ENCODE results near the gene PTPRN. TPM values are rescaled to one million over a fixed set of nuclear protein-coding genes. Genes with fewer than 3 reads are reported as not detected.
A peak's percentile ranks its signal among the peaks of the same experiment; 100 is the strongest.

PTPRN gene
- polyA plus RNA-seq, 2 of the 4 experiments (the other 2 are of a cell fraction), result 0.44 to 1.1 TPM

GRCh38 chr2:219252900-219253752 lies 56.1 kb downstream of the PTPRN start, which contains the start of gene TUBA4B:
Gene TUBA4B, plus strand, starts transcription at chr2:219253243. Its CDS starts 165 bp downstream, at chr2:219253408.
- WGBS (ENCODE audit: missing lambda C conversion rate), result under 1% methylated on average over 30 of the region's 49 CpGs
- CTCF ChIA-PET, result interaction anchor here (0.6 to 12.6 kb wide), 13 partner anchors 10 to 277 kb away, joined by 3 to 241 read pairs (median 4); partner anchors contain the start of genes ANKZF1, ATG9A and DNAJB2
- FAIRE-seq (no peak), ATAC-seq (peak; percentile 7 to 25), DNase-seq (ENCODE audit: low read depth in 1 of 2, low spot score in 1 of 2) (peak; percentile 6 to 43)
- H3K4me1 ChIP-seq, result peaks cover 46% of the 10 kb centered on the region
- H3K4me3 ChIP-seq, result peak within 1 kb of the TSS; percentile 71
- H3K4me2 ChIP-seq, result peak within 1 kb of the TSS; percentile 96
- peak within 1 kb of the TSS; percentile 90 for H3K27ac ChIP-seq
- no peaks in the 10 kb centered on the region for H3K9me3 ChIP-seq
- POLR2A ChIA-PET, result interaction anchor here (0.6 to 4.5 kb wide), 13 partner anchors 8 to 260 kb away, joined by 3 to 65 read pairs (median 5); partner anchors contain the start of genes ANKZF1, ATG9A, DNAJB2 and GLB1L
- peak; percentile 69; the same call in 1 of the 2 replicates for TF ChIP-seq MYC (IDR thresholded peaks at IDR 0.05; ENCODE audit: borderline replicate concordance, low read length)
- no peak; the same call in 1 of the 2 replicates for TF ChIP-seq HOXB5 (CRISPR knock-in tag; IDR thresholded peaks at IDR 0.05)
- TF ChIP-seq ZNF302 (CRISPR knock-in tag; IDR thresholded peaks at IDR 0.05), result no peak
- peak in 1 of 2 experiments; percentile 20; a peak in 1 of 5 replicates for TF ChIP-seq JUN (IDR thresholded peaks at IDR 0.05)
- TF ChIP-seq USF2 (IDR thresholded peaks at IDR 0.05), result no peak
- no peak for TF ChIP-seq CHD2 (IDR thresholded peaks at IDR 0.05; ENCODE audit: low read length, partially characterized antibody)
- TF ChIP-seq KDM1A (IDR thresholded peaks at IDR 0.05; ENCODE audit: low read depth), result no peak
- TF ChIP-seq NFE2L2 (conservative IDR thresholded peaks at IDR 0.05; ENCODE audit: low read length), result 0 out of 2 replicates have a peak, but pooled peaks have one; percentile 34
- no peak for TF ChIP-seq NPAS2 (CRISPR knock-in tag; IDR thresholded peaks at IDR 0.05; ENCODE audit: borderline replicate concordance)
- TF ChIP-seq E2F6 (IDR thresholded peaks at IDR 0.05; ENCODE audit: borderline replicate concordance, low read depth), result peak; percentile 69; the same call in 1 of the 2 replicates
- TF ChIP-seq HEYL (CRISPR knock-in tag; IDR thresholded peaks at IDR 0.05), result no peak
- peak; percentile 81 for TF ChIP-seq MAX (IDR thresholded peaks at IDR 0.05)
- TF ChIP-seq FOSL2 (IDR thresholded peaks at IDR 0.05), result no peak
- TF ChIP-seq FOSL2 (CRISPR knock-in tag; IDR thresholded peaks at IDR 0.05), result peak; percentile 41
- no peak for TF ChIP-seq KDM5A (IDR thresholded peaks at IDR 0.05)
- no peak for TF ChIP-seq JUNB (IDR thresholded peaks at IDR 0.05)
- TF ChIP-seq TFCP2L1 (CRISPR knock-in tag; IDR thresholded peaks at IDR 0.05), result no peak
- peak; percentile 33 for TF ChIP-seq MAFK (IDR thresholded peaks at IDR 0.05; ENCODE audit: partially characterized antibody)

GRCh38 chr2:219252570-219252899 lies 56.7 kb downstream of the PTPRN start:
- POLR2A ChIA-PET, result interaction anchor here (0.5 to 4.5 kb wide), 11 partner anchors 9 to 261 kb away, joined by 3 to 65 read pairs (median 6); partner anchors contain the start of genes ANKZF1, ATG9A and DNAJB2

More at GRCh38 chr2:219252570-219252899, 56.7 kb downstream of the PTPRN start:
- H3K4me1 ChIP-seq, result peaks cover 52% of the 10 kb centered on the region
- H3K4me3 ChIP-seq, result peak overlapping the region; percentile 71
- ATAC-seq (no peak), DNase-seq (ENCODE audit: low read depth in 1 of 2, low spot score in 1 of 2) (peak in 1 of 2 experiments; percentile 7), FAIRE-seq (no peak)
- H3K9me3 ChIP-seq, result no peaks in the 10 kb centered on the region
- H3K4me2 ChIP-seq, result peak overlapping the region; percentile 96
- TF ChIP-seq ZNF302 (CRISPR knock-in tag; IDR thresholded peaks at IDR 0.05), result no peak
- no peak for TF ChIP-seq FOSB (CRISPR knock-in tag; IDR thresholded peaks at IDR 0.05)
- TF ChIP-seq HDAC2 (IDR thresholded peaks at IDR 0.05), result no peak
- TF ChIP-seq BCL3 (IDR thresholded peaks at IDR 0.05), result no peak
- TF ChIP-seq BHLHE40 (IDR thresholded peaks at IDR 0.05; ENCODE audit: low read depth, low read length), result no peak
- TF ChIP-seq KDM5A (IDR thresholded peaks at IDR 0.05), result no peak
- TF ChIP-seq RAD21 (conservative IDR thresholded peaks at IDR 0.05 in 1 of 2, IDR thresholded peaks at IDR 0.05 in 1 of 2), result no peak
- no peak for TF ChIP-seq PBX3 (IDR thresholded peaks at IDR 0.05)
- no peak for TF ChIP-seq SREBF2 (IDR thresholded peaks at IDR 0.05)
- TF ChIP-seq MAFK (IDR thresholded peaks at IDR 0.05; ENCODE audit: partially characterized antibody), result no peak
- peak overlapping the region; percentile 90 for H3K27ac ChIP-seq
- 2% methylated on average over 9 of the region's 9 CpGs for WGBS (ENCODE audit: missing lambda C conversion rate)
- CTCF ChIA-PET, result interaction anchor here (0.6 to 12.6 kb wide), 10 partner anchors 13 to 277 kb away, joined by 3 to 241 read pairs (median 4); partner anchors contain the start of genes ANKZF1, ATG9A and DNAJB2
